CD4-positive, alpha-beta T cell treated with Interleukin-15 for 4 hours (primary cell): ENCODE data around the gene SMYD3.
"Not testable (repeated sequence)": the region's sequence is repeated elsewhere in the genome, so short reads cannot be mapped to it uniquely, and the experiment has no call there.

Experiments
- DNase-seq: peaks from one replicate; pipeline ENCODE4 v3.0.0-alpha.2; 2020; ENCODE audit warnings: low spot score

SMYD3 gene

GRCh38 chr1:246032031-246032551 is 475.0 kb downstream of the SMYD3 start:
- no peak for DNase-seq

- no peak for DNase-seq
These were observed 477.5 kb downstream of the SMYD3 start for GRCh38 chr1:246029616-246030015.

DNA sequence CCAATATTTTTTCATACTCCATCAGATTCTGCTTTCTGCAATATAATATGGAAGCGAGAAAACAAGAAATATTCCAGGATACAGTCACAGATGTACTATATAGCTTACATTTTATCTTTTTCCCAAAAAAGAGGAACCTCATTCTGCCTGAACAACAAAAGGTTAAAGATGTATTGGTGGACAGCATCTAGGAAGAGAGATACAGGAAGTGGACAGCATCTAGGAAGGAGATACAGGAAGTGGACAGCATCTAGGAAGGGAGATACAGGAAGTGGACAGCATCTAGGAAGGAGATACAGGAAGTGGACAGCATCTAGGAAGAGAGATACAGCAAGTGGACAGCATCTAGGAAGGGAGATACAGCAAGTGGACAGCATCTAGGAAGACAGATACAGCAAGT is 483.0 kb downstream of the SMYD3 start:
- not testable (repeated sequence) for DNase-seq

DNA sequence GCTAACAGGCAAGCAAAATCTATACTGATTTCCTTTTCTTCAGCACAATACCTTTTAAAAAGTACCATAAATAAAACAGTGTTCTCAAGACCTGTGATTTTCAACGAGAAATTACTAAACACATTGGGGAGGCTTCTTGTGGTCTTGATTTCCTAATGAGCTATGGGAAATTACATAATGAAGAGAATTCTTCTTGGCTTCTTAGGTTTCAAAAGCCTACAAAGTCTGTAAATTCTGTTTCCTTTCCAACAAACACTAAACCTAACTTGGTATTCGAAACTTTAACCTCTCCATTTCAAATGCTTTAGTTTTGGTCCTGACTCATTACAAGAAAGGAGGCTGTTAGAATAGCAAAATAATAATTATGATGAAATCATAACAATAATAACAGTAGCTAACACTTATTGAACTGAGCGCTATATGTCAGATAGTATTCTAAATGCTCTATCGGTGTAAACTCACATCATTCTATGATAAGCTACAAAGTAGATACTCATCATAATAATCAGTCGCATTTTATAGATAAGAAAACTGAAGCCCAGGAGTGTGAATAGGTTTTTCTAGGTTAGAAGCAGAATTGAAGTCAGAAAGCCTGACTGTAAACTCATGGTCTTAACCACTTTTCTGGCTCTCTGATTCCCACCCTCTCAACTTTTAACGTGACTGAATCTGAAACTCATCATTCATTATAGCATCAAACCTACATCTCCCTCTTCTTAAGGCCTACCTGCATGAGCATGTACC is 486.7 kb downstream of the SMYD3 start:
- no peak for DNase-seq

DNA sequence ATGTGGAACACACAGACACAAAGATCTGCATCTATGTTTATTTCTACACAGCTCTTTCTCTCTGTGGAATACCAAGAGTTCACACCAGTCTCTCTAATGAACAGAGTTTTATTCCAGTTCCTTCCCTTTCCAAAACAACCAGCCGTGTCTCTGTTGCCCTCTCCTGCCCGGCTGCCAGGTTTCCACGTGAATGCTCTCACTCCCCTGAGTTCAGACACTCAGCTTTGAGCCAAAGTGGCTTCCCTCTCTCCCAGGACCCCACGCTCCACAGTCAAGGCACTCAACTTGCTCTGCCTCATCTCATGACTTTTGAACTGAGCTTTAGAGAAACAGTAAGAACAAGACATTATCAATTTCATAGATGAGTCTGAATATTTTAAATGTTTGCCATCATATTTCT is 488.9 kb downstream of the SMYD3 start:
- no peak for DNase-seq

GRCh38 chr1:246012341-246012740 is 494.7 kb downstream of the SMYD3 start:
- peak; percentile 18 for DNase-seq

DNA sequence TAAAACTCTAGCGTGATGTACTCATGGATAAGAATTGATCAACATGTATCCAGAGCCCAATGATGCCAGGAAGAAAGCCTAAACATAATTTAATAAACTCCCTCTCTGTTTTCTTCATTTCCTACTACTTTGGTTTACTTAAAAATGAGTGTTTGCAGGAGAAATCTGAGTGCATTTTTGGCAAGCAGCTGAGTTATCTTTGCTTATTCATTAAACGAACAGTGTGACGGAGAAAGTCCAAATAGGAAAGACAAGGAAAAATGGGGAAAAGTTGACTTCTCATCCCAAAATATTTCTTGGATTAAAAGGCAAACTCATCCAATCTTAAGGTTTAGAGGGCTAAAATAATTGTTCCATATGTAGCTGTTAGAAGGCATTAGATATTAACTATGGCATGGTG is 496.7 kb downstream of the SMYD3 start:
- no peak for DNase-seq

- no peak for DNase-seq
These were observed 498.7 kb downstream of the SMYD3 start for GRCh38 chr1:246008363-246008831.

GRCh38 chr1:246005067-246005466 is 502.0 kb downstream of the SMYD3 start:
- no peak for DNase-seq

DNA sequence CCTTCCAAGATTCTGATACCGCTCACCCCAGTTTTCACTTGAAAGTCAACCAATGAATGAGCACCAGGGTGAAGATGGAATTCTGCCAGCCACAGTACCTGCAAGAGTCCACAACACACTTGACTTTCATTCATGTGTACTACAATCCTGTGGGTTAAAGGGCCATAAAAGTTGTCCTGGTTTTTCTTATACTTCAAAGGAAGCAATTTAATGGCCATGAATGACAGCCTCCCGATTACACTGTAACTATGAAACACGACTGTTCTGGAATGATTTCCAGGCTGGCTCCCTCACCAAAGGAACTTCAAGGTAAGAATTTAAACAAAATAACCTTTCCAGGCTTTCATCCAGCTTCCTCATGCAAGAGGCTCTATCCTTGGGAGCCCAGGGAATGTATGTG is 502.8 kb downstream of the SMYD3 start:
- DNase-seq: no peak

DNA sequence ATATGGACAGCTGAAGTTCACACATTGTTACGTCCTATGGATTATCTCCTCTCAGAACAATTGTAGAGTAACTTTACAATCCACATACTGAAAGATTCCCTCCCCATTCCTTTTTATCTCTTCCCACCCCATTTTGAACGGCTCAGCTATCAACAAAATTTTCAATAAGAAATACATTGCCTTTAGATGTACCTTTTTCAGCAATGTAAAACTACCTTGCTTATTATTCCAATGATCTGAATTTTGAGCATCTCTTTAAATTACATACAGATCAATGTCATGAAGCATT is 503.7 kb downstream of the SMYD3 start:
- no peak for DNase-seq

DNA sequence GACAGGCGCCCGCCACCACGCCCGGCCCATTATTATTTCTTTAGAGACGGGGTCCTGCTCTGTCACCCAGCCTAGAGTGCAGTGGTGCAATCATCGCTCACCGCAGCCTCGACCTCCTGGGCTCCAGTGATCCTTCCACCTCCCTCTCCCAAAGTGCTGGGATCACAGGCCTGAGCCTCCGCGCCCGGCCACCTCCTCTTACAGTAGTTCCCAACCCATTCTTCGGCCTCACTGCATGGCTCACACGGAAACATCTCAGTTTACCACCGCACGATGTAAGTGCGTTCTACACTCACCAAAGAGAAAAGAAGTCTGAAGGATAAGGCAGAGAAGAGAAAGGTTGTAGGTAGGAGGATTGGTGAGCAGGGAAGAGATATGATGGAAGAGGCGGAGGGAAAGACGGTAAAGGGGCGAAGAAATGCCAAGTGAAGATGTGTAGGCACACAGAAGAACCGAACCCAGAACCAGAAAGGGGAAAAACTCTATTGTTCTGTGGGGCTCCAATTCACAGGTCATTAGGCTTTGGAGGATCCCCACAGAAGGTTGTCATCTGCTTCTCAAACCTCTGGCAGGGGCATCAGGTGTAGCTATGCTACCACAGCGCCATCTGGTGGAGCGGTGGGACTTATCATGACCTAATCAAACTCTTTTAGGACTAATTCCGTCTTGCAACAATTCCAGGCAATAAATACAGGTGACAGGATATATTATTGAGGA is 504.2 kb downstream of the SMYD3 start:
- peak; percentile 80 for DNase-seq

- no peak for DNase-seq
These were observed 505.2 kb downstream of the SMYD3 start for GRCh38 chr1:246001837-246002230.

DNA sequence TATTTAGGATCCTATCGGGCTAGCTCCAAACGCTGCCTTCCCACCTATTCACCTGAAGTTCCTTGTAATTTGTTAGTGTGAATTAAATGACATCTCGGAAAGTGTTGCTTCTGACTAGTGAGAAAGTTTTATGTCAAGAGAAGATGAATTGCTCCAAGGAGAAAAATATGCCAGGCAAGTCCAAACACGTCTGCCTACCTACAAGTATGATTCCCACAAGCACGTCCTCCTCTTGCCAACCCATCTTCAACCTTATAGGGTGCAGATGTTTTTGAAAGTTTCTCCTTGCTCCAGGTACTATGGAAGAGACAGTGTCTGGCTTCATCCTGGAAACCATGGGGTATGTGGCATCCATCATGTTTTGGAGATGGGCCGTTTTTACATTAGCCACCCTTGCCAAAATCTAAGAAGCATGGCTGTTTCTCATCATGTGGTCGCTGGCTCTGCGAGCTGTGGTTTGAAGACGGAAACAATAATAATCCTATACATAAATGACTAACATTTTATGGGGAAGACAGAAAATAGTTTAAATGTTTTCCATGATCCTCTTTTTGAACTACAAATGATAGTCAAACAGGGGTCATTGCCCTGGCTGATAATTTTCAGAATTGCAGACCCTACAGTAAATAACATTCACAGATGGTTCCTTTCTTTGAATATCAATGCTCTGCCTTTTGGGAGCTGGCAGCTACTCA is 505.8 kb downstream of the SMYD3 start:
- no peak for DNase-seq

GRCh38 chr1:246000638-246001015 is 506.5 kb downstream of the SMYD3 start:
- DNase-seq: no peak

- no peak for DNase-seq
These were observed 507.1 kb downstream of the SMYD3 start for GRCh38 chr1:245999697-246000637.

GRCh38 chr1:245997471-245998258 is 509.4 kb downstream of the SMYD3 start:
- no peak for DNase-seq

GRCh38 chr1:245996811-245997210 is 510.3 kb downstream of the SMYD3 start:
- no peak for DNase-seq

DNA sequence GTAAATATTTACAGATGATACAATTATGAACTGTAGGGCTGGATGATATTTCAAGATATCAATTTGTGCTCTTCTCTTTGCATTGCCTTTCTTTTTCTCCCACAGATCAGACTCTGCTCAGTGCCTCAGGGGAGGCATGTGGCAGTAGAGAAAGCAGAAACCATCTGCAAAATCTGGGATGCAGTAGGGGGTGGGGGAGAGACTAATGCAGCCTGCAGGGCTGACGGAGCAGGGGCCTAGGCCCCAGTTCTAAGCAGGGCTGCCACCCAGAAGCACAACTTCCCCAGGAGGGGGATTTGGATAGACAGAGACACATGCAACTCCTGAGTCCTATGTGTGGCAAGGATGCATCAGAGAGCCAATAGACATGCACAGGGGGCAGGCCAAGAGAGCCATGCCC is 511.6 kb downstream of the SMYD3 start:
- no peak for DNase-seq

DNA sequence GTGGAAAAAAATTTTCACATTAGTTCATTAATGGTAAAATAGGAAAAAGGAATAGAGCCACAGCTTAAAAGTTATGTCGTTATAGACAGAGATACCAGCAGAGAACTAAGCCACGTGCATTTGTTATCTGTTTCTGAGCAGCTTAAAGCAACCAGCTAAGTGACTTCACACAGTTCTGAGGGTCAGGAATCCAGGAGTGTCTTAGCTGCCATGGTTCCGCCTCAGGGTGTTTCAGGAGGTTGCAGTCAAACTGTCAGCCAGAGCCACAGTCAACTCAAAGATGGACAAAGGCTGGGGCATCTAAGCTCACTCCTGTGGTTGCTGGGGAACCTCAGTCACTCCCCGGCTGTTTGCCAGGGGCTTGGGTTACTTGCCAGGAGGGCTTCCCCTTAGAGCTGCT is 515.8 kb downstream of the SMYD3 start:
- no peak for DNase-seq
